ENCODE data around the gene PARD6B. TPM values are rescaled to one million over a fixed set of nuclear protein-coding genes. Genes with fewer than 3 reads are reported as not detected.
A peak's percentile ranks its signal among the peaks of the same experiment; 100 is the strongest.

The PARD6B gene
- total and polyA plus RNA-seq, 2 of the 4 experiments (the other 2 are of a cell fraction), result 0.17 to 0.90 TPM

DNA sequence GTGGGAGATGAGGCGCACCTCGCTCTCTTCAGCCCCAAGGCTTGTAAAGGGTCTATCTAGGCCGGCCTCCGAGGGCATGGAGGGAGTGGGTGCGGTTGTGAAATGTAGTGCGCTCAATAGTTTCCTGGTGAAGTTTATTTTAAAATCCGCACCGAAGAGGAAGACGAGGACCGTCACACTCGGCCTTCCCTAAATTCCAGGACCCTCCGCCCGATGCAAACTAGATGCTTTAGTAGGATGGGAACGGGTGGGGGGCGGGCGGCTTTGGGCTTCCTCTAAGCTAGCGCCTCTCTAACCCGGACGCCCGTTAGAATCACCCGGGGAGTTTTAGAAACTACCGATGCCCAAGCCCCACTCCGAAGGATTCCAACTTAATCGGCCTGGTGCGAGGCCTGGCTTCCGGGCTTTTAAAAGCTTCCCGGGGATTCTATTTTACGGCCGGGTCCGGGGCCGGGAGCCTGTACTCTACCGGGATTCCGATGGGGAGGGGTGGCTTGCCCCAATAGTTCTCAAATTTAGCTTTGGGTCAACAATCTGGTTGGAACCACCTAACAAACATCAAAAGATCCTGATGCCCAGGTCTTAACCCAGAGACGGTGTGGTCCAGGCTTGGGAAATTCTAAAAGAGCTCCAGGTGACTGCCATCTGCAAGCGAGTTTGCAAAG is 62.9 kb downstream of the PARD6B start:
- Histone ChIP-seq H3K9me1 (ENCODE audit: insufficient read depth, low read length) (peaks cover 4% of the 10 kb centered on the region), H2AK5ac (ENCODE audit: low read depth, low read length) (no peak overlapping the region), H3K4me1 (ENCODE audit: control insufficient read depth, insufficient read depth, low read length) (peaks cover 11% of the 10 kb centered on the region), H3K4ac (ENCODE audit: low read depth, low read length) (peak overlapping the region; percentile 40; the same call in 1 of the 2 replicates), H3K36me3 (ENCODE audit: control insufficient read depth, insufficient read depth, low read length) (no peaks in the 10 kb centered on the region), H3K79me1 (ENCODE audit: low read depth in 1 of 2, low read length in 2 of 2) (peaks cover 24 to 25% of the 10 kb centered on the region in 2 experiments), H3K9ac (ENCODE audit: low read depth, low read length) (no peak overlapping the region), H4K91ac (ENCODE audit: insufficient read depth, low read depth, low read length) (no peak overlapping the region), H2BK120ac (ENCODE audit: low read depth, low read length) (peak overlapping the region; percentile 57; the same call in 1 of the 2 replicates), H2BK5ac (ENCODE audit: low read depth, low read length, poor library complexity, severe bottlenecking) (no peak overlapping the region), H3K18ac (ENCODE audit: low read depth, low read length) (no peak overlapping the region), H2BK20ac (ENCODE audit: low read depth, low read length) (no peak overlapping the region), H2AFZ (replicated peaks; ENCODE audit: low read length, poor library complexity) (peak overlapping the region; percentile 96), H3K4me2 (ENCODE audit: low read depth, low read length) (peak overlapping the region; percentile 65), H2BK15ac (ENCODE audit: low read depth, low read length) (no peak overlapping the region), H3K14ac (replicated peaks; ENCODE audit: low read depth, low read length) (no peak overlapping the region), H3K27ac (ENCODE audit: insufficient read depth, low read length) (no peak overlapping the region), H2AK9ac (replicated peaks; ENCODE audit: low read depth, low read length, poor library complexity) (peak overlapping the region; percentile 6), H4K5ac (ENCODE audit: low read depth, low read length) (no peak overlapping the region), H3K23ac (ENCODE audit: low read depth, low read length) (no peak overlapping the region), H3K9me3 (ENCODE audit: control insufficient read depth, insufficient read depth, low read length) (no peaks in the 10 kb centered on the region), H3K4me3 (ENCODE audit: insufficient read depth, low read depth, low read length) (peak overlapping the region; percentile 12; the same call in 1 of the 2 replicates), H4K8ac (ENCODE audit: low read depth in 2 of 2, low read length in 2 of 2) (peak overlapping the region in 1 of 2 experiments; percentile 66; a peak in 1 of 4 replicates), H3K56ac (ENCODE audit: extremely low read depth, insufficient read depth, low read length) (no peak overlapping the region), H3K27me3 (ENCODE audit: control insufficient read depth, insufficient read depth, low read length) (no peaks in the 10 kb centered on the region), H4K20me1 (ENCODE audit: insufficient read depth, low read length) (0 out of 2 replicates have a peak, but pooled peaks cover 6% of the 10 kb centered on the region)
- no peak for DNase-seq
- intact Hi-C loops (cut with micrococcal nuclease) (loop anchor here (1.0 to 5.0 kb wide), 5 partner anchors 135 to 513 kb away; partner anchors contain the start of genes DPM1 and MOCS3), dilution Hi-C loops (cut with HindIII; ENCODE audit: low sequenced_read_pairs, unreplicated experiment) (no loop called here), in situ Hi-C loops (cut with MboI; ENCODE audit: low sequenced_read_pairs) (loop anchor here (10.0 kb wide), 1 partner anchor 530 kb away; no protein-coding TSS in a partner anchor)
- TF ChIP-seq, protein P1, sequence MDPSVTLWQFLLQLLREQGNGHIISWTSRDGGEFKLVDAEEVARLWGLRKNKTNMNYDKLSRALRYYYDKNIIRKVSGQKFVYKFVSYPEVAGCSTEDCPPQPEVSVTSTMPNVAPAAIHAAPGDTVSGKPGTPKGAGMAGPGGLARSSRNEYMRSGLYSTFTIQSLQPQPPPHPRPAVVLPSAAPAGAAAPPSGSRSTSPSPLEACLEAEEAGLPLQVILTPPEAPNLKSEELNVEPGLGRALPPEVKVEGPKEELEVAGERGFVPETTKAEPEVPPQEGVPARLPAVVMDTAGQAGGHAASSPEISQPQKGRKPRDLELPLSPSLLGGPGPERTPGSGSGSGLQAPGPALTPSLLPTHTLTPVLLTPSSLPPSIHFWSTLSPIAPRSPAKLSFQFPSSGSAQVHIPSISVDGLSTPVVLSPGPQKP (IDR thresholded peaks at IDR 0.05; ENCODE audit: borderline replicate concordance, low read depth, low read length), result no peak
- TF ChIP-seq, protein P2, sequence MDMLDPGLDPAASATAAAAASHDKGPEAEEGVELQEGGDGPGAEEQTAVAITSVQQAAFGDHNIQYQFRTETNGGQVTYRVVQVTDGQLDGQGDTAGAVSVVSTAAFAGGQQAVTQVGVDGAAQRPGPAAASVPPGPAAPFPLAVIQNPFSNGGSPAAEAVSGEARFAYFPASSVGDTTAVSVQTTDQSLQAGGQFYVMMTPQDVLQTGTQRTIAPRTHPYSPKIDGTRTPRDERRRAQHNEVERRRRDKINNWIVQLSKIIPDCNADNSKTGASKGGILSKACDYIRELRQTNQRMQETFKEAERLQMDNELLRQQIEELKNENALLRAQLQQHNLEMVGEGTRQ (IDR thresholded peaks at IDR 0.05; ENCODE audit: low read depth, low read length), result no peak
- TF ChIP-seq SMC3 (IDR thresholded peaks at IDR 0.05; ENCODE audit: low read depth, low read length) (no peak), CEBPB (IDR thresholded peaks at IDR 0.05; ENCODE audit: low read depth, low read length) (no peak), MAFK (IDR thresholded peaks at IDR 0.05; ENCODE audit: low read depth, low read length) (no peak), POLR2A (IDR thresholded peaks at IDR 0.05; ENCODE audit: low read depth, low read length) (no peak), RAD21 (IDR thresholded peaks at IDR 0.05; ENCODE audit: low read length) (no peak), RCOR1 (IDR thresholded peaks at IDR 0.05; ENCODE audit: insufficient replicate concordance, low read length) (no peak), BHLHE40 (IDR thresholded peaks at IDR 0.05; ENCODE audit: low read depth, low read length) (no peak), NFE2L2 (IDR thresholded peaks at IDR 0.05; ENCODE audit: low read depth, low read length) (no peak), FOS (IDR thresholded peaks at IDR 0.05; ENCODE audit: low read depth, low read length) (no peak), MAZ (IDR thresholded peaks at IDR 0.05; ENCODE audit: borderline replicate concordance, low read depth, low read length) (no peak)
- TF ChIP-seq, protein P3, sequence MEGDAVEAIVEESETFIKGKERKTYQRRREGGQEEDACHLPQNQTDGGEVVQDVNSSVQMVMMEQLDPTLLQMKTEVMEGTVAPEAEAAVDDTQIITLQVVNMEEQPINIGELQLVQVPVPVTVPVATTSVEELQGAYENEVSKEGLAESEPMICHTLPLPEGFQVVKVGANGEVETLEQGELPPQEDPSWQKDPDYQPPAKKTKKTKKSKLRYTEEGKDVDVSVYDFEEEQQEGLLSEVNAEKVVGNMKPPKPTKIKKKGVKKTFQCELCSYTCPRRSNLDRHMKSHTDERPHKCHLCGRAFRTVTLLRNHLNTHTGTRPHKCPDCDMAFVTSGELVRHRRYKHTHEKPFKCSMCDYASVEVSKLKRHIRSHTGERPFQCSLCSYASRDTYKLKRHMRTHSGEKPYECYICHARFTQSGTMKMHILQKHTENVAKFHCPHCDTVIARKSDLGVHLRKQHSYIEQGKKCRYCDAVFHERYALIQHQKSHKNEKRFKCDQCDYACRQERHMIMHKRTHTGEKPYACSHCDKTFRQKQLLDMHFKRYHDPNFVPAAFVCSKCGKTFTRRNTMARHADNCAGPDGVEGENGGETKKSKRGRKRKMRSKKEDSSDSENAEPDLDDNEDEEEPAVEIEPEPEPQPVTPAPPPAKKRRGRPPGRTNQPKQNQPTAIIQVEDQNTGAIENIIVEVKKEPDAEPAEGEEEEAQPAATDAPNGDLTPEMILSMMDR (conservative IDR thresholded peaks at IDR 0.05; ENCODE audit: low read depth, low read length), result no peak
- BruUV-seq (replicated peaks), result no TSS peak
- POLR2A ChIA-PET (ENCODE audit: unreplicated experiment), result no interaction called here
- CTCF ChIA-PET, result interaction anchor here (0.6 to 2.1 kb wide), 24 partner anchors 11 to 307 kb away, joined by 3 to 16 read pairs (median 4); partner anchors contain the start of gene ADNP
- ATAC-seq (ENCODE audit: low read depth), result peak; percentile 1
- WGBS, 2 experiments (ENCODE audit: extremely low coverage in 2 of 2, insufficient read length in 1 of 2), result 11% methylated on average over 15 of the region's 35 CpGs; no CpG with 5 or more reads in 1 of the 2 experiments
